HG03064 (cell line): Measurements from ENCODE around the gene INHA.

ENCODE experiments used
- ATAC-seq: cut with Tn5 transposase; IDR thresholded peaks from one replicate; pipeline ENCODE4 v1.9.1; 2021; ENCODE audit warnings: low read depth; ENCODE audit not compliant: unreplicated experiment

The INHA gene

GRCh38 chr2:219557320-219557719 lies 14.8 kb upstream of the INHA start:
- no peak for ATAC-seq

- ATAC-seq = no peak
Measured at GRCh38 chr2:219557791-219558785, 14.0 kb upstream of the INHA start.

GRCh38 chr2:219559156-219559915 lies 12.8 kb upstream of the INHA start:
- ATAC-seq = no peak

GRCh38 chr2:219560037-219560892 lies 11.8 kb upstream of the INHA start:
- ATAC-seq = no peak

- ATAC-seq = no peak
Measured at GRCh38 chr2:219560893-219561178, 11.3 kb upstream of the INHA start.

- ATAC-seq = no peak
Measured at GRCh38 chr2:219561179-219562048, 10.7 kb upstream of the INHA start.

GRCh38 chr2:219562049-219563020 lies 9.8 kb upstream of the INHA start:
- no peak for ATAC-seq

- ATAC-seq = no peak
Measured at GRCh38 chr2:219563271-219563928, 8.7 kb upstream of the INHA start.

GRCh38 chr2:219565130-219566080 lies 6.7 kb upstream of the INHA start:
- ATAC-seq = no peak

- no peak for ATAC-seq
Measured at GRCh38 chr2:219566640-219567039, 5.5 kb upstream of the INHA start.

- ATAC-seq = no peak
Measured at GRCh38 chr2:219567131-219567530, 5.0 kb upstream of the INHA start.

- no peak for ATAC-seq
Measured at GRCh38 chr2:219567791-219568361, 4.2 kb upstream of the INHA start.

- ATAC-seq = no peak
Measured at GRCh38 chr2:219569041-219569440, 3.1 kb upstream of the INHA start.

- no peak for ATAC-seq
Measured at GRCh38 chr2:219569635-219570034, 2.5 kb upstream of the INHA start.

- no peak for ATAC-seq
Measured at GRCh38 chr2:219570194-219570923, 1.8 kb upstream of the INHA start.

GRCh38 chr2:219570924-219571310 lies 1.2 kb upstream of the INHA start:
- ATAC-seq = no peak
